ENCODE measurements around the gene KANSL2.
"Not testable (repeated sequence)": the region's sequence is repeated elsewhere in the genome, so short reads cannot be mapped to it uniquely, and the experiment has no call there.

Gene KANSL2

DNA sequence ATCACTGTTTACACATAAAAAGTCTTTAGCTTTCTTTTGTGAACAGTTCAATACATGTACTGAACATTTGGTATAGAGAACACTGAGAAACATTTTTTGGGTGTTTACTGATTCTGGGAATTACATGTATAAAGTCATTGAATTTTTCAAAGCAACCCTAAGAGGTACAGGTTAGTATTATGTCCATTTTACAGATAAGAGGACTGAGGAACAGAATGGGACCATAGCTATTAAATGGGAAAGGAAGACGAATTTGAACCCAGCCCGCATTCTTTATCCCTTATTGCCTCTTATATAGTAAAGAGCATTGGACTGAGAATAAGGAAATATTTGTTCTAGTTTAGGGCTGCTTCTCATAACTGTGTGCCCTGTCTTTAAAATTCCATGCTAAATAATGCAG, 889 bp upstream of the KANSL2 start:
- DNase-seq (ENCODE audit: low read depth), result no peak
- H3K4me3 ChIP-seq (ENCODE audit: low read depth, low read length), result peak overlapping the region; percentile 82; the same call in 1 of the 2 replicates
- TF ChIP-seq, protein P1, sequence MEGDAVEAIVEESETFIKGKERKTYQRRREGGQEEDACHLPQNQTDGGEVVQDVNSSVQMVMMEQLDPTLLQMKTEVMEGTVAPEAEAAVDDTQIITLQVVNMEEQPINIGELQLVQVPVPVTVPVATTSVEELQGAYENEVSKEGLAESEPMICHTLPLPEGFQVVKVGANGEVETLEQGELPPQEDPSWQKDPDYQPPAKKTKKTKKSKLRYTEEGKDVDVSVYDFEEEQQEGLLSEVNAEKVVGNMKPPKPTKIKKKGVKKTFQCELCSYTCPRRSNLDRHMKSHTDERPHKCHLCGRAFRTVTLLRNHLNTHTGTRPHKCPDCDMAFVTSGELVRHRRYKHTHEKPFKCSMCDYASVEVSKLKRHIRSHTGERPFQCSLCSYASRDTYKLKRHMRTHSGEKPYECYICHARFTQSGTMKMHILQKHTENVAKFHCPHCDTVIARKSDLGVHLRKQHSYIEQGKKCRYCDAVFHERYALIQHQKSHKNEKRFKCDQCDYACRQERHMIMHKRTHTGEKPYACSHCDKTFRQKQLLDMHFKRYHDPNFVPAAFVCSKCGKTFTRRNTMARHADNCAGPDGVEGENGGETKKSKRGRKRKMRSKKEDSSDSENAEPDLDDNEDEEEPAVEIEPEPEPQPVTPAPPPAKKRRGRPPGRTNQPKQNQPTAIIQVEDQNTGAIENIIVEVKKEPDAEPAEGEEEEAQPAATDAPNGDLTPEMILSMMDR (IDR thresholded peaks at IDR 0.05; ENCODE audit: low read depth, low read length, missing control alignments), result no peak

DNA sequence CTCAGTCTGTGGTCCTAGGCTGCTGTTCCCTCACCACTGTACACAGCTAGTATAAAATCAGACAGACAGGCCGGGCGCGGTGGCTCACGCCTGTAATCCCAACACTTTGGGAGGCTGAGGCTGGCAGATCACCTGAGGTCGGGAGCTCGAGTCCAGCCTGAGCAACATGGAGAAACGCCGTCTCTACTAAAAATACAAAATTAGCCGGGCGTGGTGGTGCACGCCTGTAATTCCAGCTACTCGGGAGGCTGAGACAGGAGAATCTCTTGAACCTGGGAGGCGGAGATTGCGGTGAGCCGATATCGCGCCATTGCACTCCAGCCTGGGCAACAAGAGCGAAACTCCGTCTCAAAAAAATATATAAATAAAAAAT, 481 bp upstream of the KANSL2 start:
- DNase-seq (ENCODE audit: low read depth), result not testable (repeated sequence)
- peak overlapping the region; percentile 82 for H3K4me3 ChIP-seq (ENCODE audit: low read depth, low read length)

DNA sequence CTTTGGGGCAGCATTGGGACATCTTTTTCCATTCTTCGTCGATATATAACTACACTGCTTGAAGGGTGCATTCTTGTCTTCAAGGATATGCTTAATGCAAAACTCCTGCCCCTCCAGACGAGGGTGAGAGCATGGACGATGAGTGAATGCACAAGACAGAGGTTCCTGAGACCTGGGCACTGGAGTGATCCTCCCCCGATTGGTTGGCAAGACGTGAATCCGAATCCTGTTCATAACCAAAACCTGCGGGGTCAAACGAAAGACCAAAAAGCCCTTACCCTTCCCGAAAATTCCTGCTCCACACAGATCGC, 684 bp downstream of the KANSL2 start:
- TF ChIP-seq, protein P1 (IDR thresholded peaks at IDR 0.05; ENCODE audit: low read depth, low read length, missing control alignments), result no peak
- H3K4me3 ChIP-seq (ENCODE audit: low read depth, low read length), result peak overlapping the region; percentile 82
- peak; percentile 12 for DNase-seq (ENCODE audit: low read depth)

DNA sequence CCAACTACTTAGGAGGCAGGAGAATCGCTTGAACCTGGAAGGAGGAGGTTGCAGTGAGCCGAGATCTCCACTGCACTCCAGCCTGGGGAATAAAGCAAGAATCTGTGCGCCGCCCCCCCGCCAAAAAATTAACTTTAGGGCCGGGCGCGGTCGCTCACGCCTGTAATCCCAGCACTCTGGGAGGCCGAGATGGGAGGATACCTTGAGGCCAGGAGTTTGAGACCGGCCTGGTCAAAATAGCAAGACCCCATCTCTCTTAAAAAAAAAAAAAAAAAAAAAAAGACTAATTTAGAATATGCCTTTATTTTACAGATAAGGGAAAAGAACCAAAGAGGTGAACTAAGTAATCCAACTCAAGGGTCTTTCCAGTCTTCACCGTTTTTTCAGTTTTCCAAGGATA, 1.2 kb downstream of the KANSL2 start:
- TF ChIP-seq, protein P1 (IDR thresholded peaks at IDR 0.05; ENCODE audit: low read depth, low read length, missing control alignments), result no peak
- DNase-seq (ENCODE audit: low read depth), result no peak
- peak overlapping the region; percentile 82 for H3K4me3 ChIP-seq (ENCODE audit: low read depth, low read length)

DNA sequence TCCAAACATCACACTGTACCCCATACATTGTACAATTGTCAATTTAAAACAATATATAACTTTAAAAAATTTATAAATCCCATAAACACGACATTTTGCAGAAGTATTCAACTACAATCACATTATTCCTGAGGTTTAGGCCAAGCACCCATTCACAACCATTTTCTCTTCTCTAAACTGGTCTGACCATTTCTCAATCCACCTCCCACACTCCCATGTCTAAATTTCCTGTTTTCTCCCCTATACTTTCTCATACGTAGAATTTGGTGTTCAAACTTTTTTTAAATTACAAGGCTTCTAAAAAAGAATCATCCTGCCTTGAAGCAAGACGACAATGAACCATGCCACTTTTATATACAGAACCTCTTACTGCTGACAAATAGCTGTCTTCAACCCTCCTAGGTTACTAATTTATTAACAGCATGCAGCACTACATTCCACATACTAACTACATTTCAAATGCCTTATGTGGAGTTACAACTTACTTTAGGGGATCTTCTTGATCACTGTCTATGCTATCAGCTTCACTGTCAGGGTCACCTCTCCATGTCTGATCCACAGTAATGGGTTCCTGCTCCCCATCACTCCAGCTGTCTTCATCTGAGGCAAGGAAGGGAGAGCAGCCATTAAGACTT, 3.4 kb downstream of the KANSL2 start:
- no peak for DNase-seq (ENCODE audit: low read depth)
- no peak overlapping the region for H3K4me3 ChIP-seq (ENCODE audit: low read depth, low read length)
- TF ChIP-seq, protein P1 (IDR thresholded peaks at IDR 0.05; ENCODE audit: low read depth, low read length, missing control alignments), result no peak

DNA sequence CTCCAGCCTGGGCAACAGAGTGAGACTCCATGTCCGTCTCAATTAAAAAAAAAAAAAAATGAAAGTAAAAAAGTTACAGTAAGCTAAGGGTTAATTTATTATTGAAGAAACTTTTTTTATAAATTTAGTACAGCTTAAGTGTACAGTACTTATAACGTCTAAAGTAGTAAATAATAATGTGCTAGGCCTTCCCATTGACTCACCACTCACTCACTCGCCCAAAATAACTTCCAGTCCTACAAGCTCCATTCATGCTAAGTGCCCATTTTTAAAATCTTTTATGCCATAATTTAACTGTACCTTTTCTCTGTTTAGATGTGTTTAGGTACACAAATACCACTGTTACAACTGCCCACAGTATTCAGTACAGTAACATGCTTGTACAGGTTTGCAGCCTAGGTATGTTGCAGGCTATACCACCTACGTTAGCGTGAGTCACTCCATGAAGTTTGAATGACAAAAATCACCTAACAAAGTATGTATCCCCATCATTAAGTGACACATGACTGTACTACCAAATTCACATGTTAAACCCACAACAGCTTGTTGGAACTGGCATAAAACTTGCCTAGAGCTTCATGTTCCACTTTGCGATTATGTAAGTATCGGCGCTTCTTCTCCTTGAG, 10.7 kb downstream of the KANSL2 start:
- H3K4me3 ChIP-seq (ENCODE audit: low read depth, low read length), result no peak overlapping the region
- no peak for DNase-seq (ENCODE audit: low read depth)
- TF ChIP-seq, protein P1 (IDR thresholded peaks at IDR 0.05; ENCODE audit: low read depth, low read length, missing control alignments), result no peak

DNA sequence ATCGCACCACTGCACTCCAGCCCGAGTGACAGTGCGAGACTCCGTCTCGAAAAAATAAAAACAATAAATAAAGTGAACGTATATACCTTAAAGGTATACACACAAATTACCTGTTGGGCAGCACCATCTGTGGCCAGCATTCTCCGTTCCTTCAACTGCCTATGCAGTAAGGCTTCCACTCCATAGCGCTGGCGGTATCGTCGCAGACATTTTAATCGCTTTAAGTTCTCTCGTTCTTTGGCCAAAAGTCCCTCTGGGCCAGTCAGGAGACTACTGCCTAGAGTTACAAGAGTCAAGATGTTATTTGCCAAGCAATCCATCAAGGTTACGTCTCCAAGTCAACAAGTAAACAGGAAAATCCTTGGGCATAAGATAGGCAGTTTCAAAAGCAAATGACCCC, 13.0 kb downstream of the KANSL2 start:
- H3K4me3 ChIP-seq (ENCODE audit: low read depth, low read length), result no peak overlapping the region
- no peak for DNase-seq (ENCODE audit: low read depth)
- TF ChIP-seq, protein P1 (IDR thresholded peaks at IDR 0.05; ENCODE audit: low read depth, low read length, missing control alignments), result no peak
